Right lobe of liver (tissue), 6 donors: Measurements from ENCODE around the gene TOR1B. TPM values are rescaled to one million over a fixed set of nuclear protein-coding genes. Genes with fewer than 3 reads are reported as not detected.

Experiments used
- ATAC-seq, 4 donors: fragments of 200-7000 bp; cut with Tn5 transposase; one replicate each; pipeline ENCODE4 v1.9.1; 2020; ENCODE audit warnings: mild to moderate bottlenecking in 4 of 4, moderate library complexity in 4 of 4
- DNase-seq, 3 donors: peaks; one replicate each; pipeline ENCODE4 v3.0.0-alpha.2; 2020
- H3K27ac ChIP-seq, 3 donors: fragments of 200-600 bp; one replicate each; pipeline ENCODE4 v1.8.0; 2022
- H3K27me3 ChIP-seq, 2 donors: fragments of 200-600 bp; one replicate each; pipeline ENCODE4 v1.8.0; 2022
- H3K36me3 ChIP-seq, 4 donors: fragments of 200-600 bp; sonication (generic) in 1 of 4; one replicate each; pipeline versions ENCODE4 v1.5.1 to v1.8.0; 2017 to 2022; ENCODE audit warnings: control low read depth in 1 of 4
- H3K4me1 ChIP-seq, 4 donors: fragments of 200-600 bp; sonication (generic) in 1 of 4; one replicate each; pipeline versions ENCODE4 v1.5.1 to v1.8.0; 2017 to 2022; ENCODE audit warnings: control low read depth in 1 of 4
- H3K4me3 ChIP-seq, 3 donors: fragments of 200-600 bp; one replicate each; pipeline ENCODE4 v1.8.0; 2022
- H3K9me3 ChIP-seq, 4 donors: fragments of 200-600 bp; sonication (generic) in 1 of 4; one replicate each; pipeline versions ENCODE4 v1.5.1 to v1.8.0; 2017 to 2022; ENCODE audit warnings: control low read depth in 1 of 4
- POLR2A ChIP-seq: fragments of 450-650 bp; IDR thresholded peaks from one replicate; pipeline ENCODE4 v1.6.1; 2017; ENCODE audit warnings: antibody characterized with exemption, mild to moderate bottlenecking
- WGBS: methylation state at CpG from one replicate; pipeline ENCODE4 v1.1.6; 2018; ENCODE audit warnings: low coverage, low lambda C conversion rate; ENCODE audit not compliant: insufficient coverage; ENCODE audit errors: missing lambda C conversion rate; 5-methylcytosine and 5-hydroxymethylcytosine counted together
- intact Hi-C, 2 donors: fragments of 100-400 bp; cut with DNase I; formaldehyde crosslinking; loops; one replicate each; pipeline versions ENCODE4 v1.11.2 to v1.14.1; 2022
- total RNA-seq, 6 experiments: library from RNA; depleted of rRNA in 2 of 6; stranded (reverse); fragments of >200 nt in 2 of 6; fragmentation: NEBNext Ultra II Directional in 3 of 6; extraction: Animal tissue kit (Norgen Biotek cat#: 25700) in 3 of 6; gene quantifications; one replicate each; pipeline versions ENCODE4 v1.1.0 to v1.2.4, GENCODE V29; 2016 to 2023
- TF ChIP-seq, protein P1 (sequence below), 4 donors: fragments of 200-600 bp in 3 of 4; fragments of 450-650 bp in 1 of 4; IDR thresholded peaks; one replicate each; pipeline versions ENCODE4 v1.5.1 to v1.8.0; 2016 to 2022; ENCODE audit warnings: antibody characterized with exemption in 4 of 4, mild to moderate bottlenecking in 2 of 4
- donor health status: DM: no; HTN: yes; CAD: no.
- donor health status: DM: no; HTN: no; CAD: no.
- donor health status: DM: no; HTN: no; CAD: no.
- donor health status: DM: no; HTN: yes; CAD: no.
- donor health status: DM: no; HTN: yes; CAD: no.

Gene TOR1B
- total RNA-seq, 6 experiments from 2014 or later, result 16.1 to 30.7 (median 18.9) TPM

DNA sequence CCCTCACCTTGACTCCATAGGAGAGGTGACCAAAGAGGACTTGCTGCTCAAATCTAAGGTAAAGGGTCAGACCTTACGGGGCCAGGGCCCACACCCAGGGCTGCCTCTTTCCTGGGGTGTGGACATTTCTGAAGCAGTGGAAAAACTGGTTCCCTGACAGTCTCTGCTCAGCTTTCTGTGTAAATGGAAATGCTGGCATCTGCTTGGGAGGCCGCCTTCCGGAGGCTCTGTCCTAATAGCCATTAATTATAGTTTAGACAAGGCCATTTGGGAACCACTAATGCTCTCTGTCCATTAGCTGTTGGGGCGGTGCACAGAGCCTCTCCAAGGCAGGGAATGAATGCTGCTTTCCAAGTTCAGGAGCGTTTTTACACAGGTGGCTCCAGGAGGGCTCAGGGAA is 49.6 kb downstream of the TOR1B start:
- Histone ChIP-seq H3K9me3 (no peaks in the 10 kb centered on the region), H3K36me3 (peaks cover 0 to 34% (median 7%) of the 10 kb centered on the region in 4 donors), H3K27ac (no peak overlapping the region), H3K27me3 (no peaks in the 10 kb centered on the region), H3K4me1 (no peaks in the 10 kb centered on the region), H3K4me3 (no peak overlapping the region)
- WGBS, result 50% methylated on average over 2 of the region's 5 CpGs
- ATAC-seq (no peak), DNase-seq (no peak)
- intact Hi-C loops, result no loop called here
- TF ChIP-seq POLR2A, result no peak
- TF ChIP-seq, protein P1, sequence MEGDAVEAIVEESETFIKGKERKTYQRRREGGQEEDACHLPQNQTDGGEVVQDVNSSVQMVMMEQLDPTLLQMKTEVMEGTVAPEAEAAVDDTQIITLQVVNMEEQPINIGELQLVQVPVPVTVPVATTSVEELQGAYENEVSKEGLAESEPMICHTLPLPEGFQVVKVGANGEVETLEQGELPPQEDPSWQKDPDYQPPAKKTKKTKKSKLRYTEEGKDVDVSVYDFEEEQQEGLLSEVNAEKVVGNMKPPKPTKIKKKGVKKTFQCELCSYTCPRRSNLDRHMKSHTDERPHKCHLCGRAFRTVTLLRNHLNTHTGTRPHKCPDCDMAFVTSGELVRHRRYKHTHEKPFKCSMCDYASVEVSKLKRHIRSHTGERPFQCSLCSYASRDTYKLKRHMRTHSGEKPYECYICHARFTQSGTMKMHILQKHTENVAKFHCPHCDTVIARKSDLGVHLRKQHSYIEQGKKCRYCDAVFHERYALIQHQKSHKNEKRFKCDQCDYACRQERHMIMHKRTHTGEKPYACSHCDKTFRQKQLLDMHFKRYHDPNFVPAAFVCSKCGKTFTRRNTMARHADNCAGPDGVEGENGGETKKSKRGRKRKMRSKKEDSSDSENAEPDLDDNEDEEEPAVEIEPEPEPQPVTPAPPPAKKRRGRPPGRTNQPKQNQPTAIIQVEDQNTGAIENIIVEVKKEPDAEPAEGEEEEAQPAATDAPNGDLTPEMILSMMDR (IDR thresholded peaks at IDR 0.05), result no peak

DNA sequence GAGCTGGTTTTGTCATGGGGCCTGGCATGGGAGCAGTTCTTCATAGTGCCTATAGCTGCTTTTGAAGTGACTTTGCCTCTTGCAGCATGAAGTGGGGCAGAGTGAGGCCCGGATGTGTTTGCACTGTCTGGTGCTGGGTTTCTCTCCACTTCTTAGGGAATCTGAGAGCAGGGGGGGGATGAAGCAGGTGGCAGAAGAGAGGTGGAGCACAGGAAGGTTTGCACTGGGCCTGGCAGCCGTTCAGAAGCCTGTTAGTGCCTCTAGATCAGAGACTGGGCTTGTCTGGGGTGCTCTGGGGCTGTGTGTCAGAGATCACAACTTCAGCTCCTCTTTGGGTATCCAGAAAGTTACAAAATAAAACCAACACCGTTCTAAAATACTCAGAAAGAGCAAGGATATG is 50.6 kb downstream of the TOR1B start:
- 42% methylated on average over 2 of the region's 3 CpGs for WGBS
- intact Hi-C loops, result no loop called here
- TF ChIP-seq, protein P1 (IDR thresholded peaks at IDR 0.05), result no peak
- TF ChIP-seq POLR2A, result no peak
- H3K9me3 ChIP-seq, result no peaks in the 10 kb centered on the region
- no peak for ATAC-seq
- H3K4me3 ChIP-seq, result no peak overlapping the region
- no peak overlapping the region for H3K27ac ChIP-seq
- H3K36me3 ChIP-seq, result peaks cover 0 to 34% (median 7%) of the 10 kb centered on the region in 4 donors
- H3K27me3 ChIP-seq, result no peaks in the 10 kb centered on the region
- H3K4me1 ChIP-seq, result no peaks in the 10 kb centered on the region
- no peak for DNase-seq

DNA sequence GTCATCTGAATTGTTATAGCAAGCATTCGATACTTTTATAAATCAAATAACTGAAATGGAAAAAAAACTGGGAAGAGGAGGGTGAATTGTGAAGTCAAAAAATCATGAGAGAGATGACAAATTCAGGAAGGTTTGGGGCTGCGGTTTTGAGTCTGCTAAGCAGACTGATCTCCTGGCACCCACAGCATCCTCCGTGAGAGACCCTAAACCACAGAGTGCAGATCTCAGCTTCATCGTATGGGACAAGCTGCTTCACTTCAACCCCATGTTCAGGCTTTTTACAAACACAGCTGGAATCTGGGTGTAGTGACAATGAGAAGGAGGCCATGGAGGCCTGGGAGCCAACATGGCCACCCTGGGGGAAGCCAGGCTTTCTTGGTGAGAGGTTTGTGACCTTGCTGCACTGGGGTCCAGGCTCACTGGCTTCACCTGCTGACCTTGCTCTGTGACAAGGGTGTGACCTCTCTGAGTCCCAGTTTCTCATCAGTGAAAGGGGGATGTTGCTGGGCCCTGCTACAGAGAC is 51.7 kb downstream of the TOR1B start:
- DNase-seq, result no peak
- Histone ChIP-seq H3K27ac (no peak overlapping the region), H3K36me3 (peaks cover 0 to 34% (median 7%) of the 10 kb centered on the region in 4 donors), H3K4me3 (no peak overlapping the region), H3K4me1 (no peaks in the 10 kb centered on the region), H3K27me3 (no peaks in the 10 kb centered on the region), H3K9me3 (no peaks in the 10 kb centered on the region)
- intact Hi-C loops, result no loop called here
- WGBS, result 87% methylated on average over 1 of the region's 4 CpGs
- ATAC-seq, result no peak
- TF ChIP-seq, protein P1 (IDR thresholded peaks at IDR 0.05), result no peak
- TF ChIP-seq POLR2A, result no peak

DNA sequence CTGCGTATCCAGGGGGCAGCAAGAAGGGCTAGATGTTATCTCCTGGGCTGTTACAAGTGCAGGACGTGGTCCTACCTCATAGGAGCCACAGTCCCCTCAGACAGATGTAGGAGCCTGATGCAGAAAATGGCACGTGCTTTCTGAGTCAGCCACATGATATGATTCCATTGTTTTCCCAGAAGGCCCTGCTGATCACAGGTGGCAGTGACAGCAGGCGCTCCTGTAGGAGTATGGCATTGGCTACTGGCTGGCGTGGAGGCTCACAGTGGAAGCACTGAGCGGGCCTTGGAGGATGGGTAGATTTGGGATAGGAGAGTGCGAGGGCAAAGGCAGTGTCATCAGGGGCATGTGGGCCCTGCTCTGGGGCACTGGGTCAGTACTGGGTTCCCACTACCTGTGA is 54.2 kb downstream of the TOR1B start:
- H3K27me3 ChIP-seq, result no peaks in the 10 kb centered on the region
- no peak overlapping the region for H3K4me3 ChIP-seq
- DNase-seq (no peak), ATAC-seq (no peak)
- TF ChIP-seq, protein P1 (IDR thresholded peaks at IDR 0.05), result no peak
- no peak for TF ChIP-seq POLR2A
- whole genome bisulfite sequencing, result no CpG with 5 or more reads among the region's 7 CpGs
- H3K27ac ChIP-seq, result no peak overlapping the region
- H3K9me3 ChIP-seq, result no peaks in the 10 kb centered on the region
- peaks cover 0 to 44% (median 7%) of the 10 kb centered on the region in 4 donors for H3K36me3 ChIP-seq
- intact Hi-C loops, result no loop called here
- no peaks in the 10 kb centered on the region for H3K4me1 ChIP-seq
